Daoy (cell line): ENCODE data around the gene CKM. TPM values are rescaled to one million over a fixed set of nuclear protein-coding genes. Genes with fewer than 3 reads are reported as not detected.
"Not testable (repeated sequence)": the region's sequence is repeated elsewhere in the genome, so short reads cannot be mapped to it uniquely, and the experiment has no call there.

Source experiments
- DNase-seq: peaks from one replicate; pipeline ENCODE4 v3.0.0-alpha.2; 2015; ENCODE audit warnings: low read depth
- total RNA-seq: library from RNA; depleted of rRNA; stranded (reverse); fragments of >200 nt; shearing (Covaris generic); gene quantifications from 2 replicates; pipeline ENCODE4 v1.2.3, GENCODE V29; 2014

CKM gene
- total RNA-seq, 1 experiment from 2014 or later, result 0.06 TPM

- no peak for DNase-seq
Measured at GRCh38 chr19:45349126-45349415, 26.4 kb upstream of the CKM start.

- DNase-seq, result no peak
Measured at GRCh38 chr19:45348367-45349125, 25.9 kb upstream of the CKM start.

- no peak for DNase-seq
Measured at GRCh38 chr19:45347570-45348366, 25.1 kb upstream of the CKM start.

- no peak for DNase-seq
Measured at GRCh38 chr19:45346449-45346848, 23.8 kb upstream of the CKM start.

GRCh38 chr19:45345506-45345860 lies 22.8 kb upstream of the CKM start:
- no peak for DNase-seq

- DNase-seq, result no peak
Measured at GRCh38 chr19:45344621-45345505, 22.2 kb upstream of the CKM start.

- DNase-seq, result no peak
Measured at GRCh38 chr19:45342911-45343310, 20.2 kb upstream of the CKM start.

GRCh38 chr19:45340899-45341453 lies 18.3 kb upstream of the CKM start:
- DNase-seq, result no peak

- DNase-seq, result no peak
Measured at GRCh38 chr19:45340232-45340898, 17.7 kb upstream of the CKM start, which contains the start of gene KLC3. TSS of gene KLC3 (plus strand) at chr19:45340750. CDS start at chr19:45345542, 4,792 bp downstream.

GRCh38 chr19:45339629-45340028 lies 17.0 kb upstream of the CKM start:
- no peak for DNase-seq

GRCh38 chr19:45336696-45337251 lies 14.1 kb upstream of the CKM start:
- DNase-seq, result no peak

- DNase-seq, result not testable (repeated sequence)
Measured at GRCh38 chr19:45334881-45335280, 12.2 kb upstream of the CKM start.

- DNase-seq, result no peak
Measured at GRCh38 chr19:45333609-45334303, 11.1 kb upstream of the CKM start.

GRCh38 chr19:45331411-45331810 lies 8.7 kb upstream of the CKM start:
- DNase-seq, result no peak

- no peak for DNase-seq
Measured at GRCh38 chr19:45327404-45328143, 4.9 kb upstream of the CKM start.

GRCh38 chr19:45324349-45324907 lies 1.8 kb upstream of the CKM start:
- no peak for DNase-seq

GRCh38 chr19:45323671-45324081 lies 1.0 kb upstream of the CKM start:
- no peak for DNase-seq

GRCh38 chr19:45322311-45322710 lies 364 bp downstream of the CKM start:
- DNase-seq, result no peak

GRCh38 chr19:45321848-45322247 lies 827 bp downstream of the CKM start:
- DNase-seq, result no peak
